CD4-positive, alpha-beta T cell treated with Interleukin-1 beta for 1 hour (primary cell): ENCODE measurements around the gene OTOP2.
A peak's percentile ranks its signal among the peaks of the same experiment; 100 is the strongest.

Experiments
- DNase-seq, 2 donors: peaks; one replicate each; pipeline ENCODE4 v3.0.0-alpha.2; 2020 to 2022

Gene OTOP2, protein sequence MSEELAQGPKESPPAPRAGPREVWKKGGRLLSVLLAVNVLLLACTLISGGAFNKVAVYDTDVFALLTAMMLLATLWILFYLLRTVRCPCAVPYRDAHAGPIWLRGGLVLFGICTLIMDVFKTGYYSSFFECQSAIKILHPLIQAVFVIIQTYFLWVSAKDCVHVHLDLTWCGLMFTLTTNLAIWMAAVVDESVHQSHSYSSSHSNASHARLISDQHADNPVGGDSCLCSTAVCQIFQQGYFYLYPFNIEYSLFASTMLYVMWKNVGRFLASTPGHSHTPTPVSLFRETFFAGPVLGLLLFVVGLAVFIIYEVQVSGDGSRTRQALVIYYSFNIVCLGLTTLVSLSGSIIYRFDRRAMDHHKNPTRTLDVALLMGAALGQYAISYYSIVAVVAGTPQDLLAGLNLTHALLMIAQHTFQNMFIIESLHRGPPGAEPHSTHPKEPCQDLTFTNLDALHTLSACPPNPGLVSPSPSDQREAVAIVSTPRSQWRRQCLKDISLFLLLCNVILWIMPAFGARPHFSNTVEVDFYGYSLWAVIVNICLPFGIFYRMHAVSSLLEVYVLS

DNA sequence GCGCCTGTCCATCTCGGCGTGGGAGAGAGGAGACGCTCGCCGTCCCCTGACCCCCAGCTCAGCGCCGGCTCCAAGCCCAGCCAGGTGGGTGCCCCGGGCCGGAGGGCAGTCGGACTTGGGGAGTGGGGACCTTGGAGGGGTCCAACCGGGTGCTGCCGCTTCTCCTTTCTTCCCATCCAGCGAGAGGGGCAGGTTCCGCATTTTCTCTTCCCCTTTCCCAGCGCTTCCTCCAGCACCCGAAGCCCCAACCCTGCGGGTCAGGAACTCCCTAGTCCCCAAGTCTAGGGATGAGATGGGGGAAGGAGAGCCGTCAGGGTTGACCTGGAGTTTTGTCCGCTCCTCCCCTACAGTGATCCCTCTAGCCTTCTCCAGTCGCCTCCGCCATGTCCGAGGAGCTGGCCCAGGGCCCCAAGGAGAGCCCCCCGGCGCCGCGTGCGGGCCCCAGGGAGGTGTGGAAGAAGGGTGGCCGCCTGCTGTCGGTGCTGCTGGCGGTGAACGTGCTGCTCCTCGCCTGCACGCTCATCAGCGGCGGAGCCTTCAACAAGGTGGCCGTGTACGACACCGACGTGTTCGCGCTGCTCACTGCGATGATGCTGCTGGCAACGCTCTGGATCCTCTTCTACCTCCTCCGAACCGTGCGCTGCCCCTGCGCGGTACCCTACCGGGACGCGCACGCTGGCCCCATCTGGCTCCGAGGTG, at the start of gene OTOP2:
TSS of gene OTOP2 (plus strand) at position 24 of the 699 bp plus-strand sequence. CDS start at position 384, 360 bp downstream.
- peak in 1 of 2 donors; percentile 43 for DNase-seq

DNA sequence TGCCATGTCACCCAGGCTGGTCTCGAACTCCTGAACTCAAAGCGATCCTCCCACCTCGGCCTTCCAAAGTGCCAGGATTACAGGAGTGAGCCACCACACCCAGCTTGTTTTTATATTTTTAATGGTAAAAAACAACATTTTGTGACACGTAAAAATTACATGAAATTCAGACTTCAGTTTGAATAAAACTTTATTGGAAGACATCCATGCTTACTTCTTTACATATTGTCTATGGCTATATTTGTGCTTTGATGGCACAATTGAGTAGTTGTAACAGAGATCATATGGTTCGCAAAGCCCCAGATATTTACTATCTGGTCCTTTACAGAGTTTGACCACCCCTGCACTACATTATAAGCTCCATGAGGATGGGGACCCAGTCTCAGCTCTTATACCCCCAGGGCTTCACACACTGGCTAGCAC, 49.4 kb upstream of the OTOP2 start:
- DNase-seq = no peak

DNA sequence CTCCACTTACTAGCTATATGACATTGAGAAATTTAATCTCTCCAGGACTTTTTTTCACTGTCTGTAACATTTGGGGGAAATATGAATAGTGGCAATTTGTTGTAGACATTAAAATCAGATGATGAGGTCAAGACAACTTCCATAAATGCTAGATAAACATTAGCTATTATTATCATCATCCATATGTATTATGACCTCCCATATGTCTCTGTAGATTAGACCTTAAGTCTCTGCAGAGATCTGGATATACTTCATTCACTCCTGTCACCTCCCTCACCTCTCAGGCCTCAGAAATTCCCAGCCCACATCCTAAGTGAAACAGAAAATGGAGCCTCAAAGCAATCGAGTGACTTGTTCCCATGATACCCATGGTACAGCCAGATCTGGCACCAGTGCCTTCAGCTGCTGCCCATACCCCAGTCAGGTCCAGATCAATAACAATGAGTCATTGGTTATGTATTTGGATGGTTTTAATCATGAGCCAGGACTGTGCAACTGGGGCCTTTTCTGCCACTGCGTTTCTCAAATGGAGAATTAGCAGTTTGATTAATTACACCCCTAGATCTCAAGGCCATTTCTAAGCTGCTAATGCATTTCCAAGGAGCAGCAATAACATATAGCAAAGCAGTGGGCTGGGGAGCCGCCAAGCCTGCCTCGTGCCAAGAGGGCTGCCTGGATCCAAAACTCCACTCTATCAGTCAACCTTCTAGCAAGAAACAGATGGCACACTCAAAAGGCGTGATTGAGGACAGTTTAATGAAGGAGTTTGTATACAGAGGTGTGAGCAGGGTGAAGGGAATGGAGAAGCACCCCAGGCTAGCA, 48.7 kb upstream of the OTOP2 start:
- DNase-seq = no peak

DNA sequence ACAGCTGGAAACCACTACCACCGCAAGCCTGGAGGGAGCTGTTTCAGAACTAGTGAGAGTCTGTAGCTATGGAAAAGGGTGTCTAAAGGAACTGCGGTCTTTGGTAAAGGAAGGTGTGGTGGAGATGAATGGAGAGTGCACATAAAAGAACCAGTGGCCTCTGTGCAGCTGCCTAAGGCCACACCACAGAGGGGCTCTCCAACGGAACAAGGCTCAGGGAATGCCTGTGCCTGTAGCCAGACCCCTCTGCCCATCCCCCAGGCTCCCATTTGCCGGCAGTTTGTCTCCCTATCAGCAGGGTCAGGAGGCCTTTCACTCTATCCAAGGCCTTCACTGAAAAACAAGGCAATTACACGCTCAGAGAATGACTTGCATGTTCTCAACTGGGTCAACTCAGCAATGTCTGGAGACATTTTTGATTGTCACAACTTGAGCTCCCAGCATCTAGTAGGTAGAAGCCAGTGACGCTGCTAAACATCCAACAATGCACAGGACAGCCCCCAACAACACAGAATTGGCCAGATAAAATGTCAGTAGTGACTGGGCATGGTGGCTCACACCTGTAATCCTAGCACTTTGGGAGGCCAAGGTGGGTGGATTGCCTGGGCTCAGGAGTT, 48.0 kb upstream of the OTOP2 start:
- no peak for DNase-seq

DNA sequence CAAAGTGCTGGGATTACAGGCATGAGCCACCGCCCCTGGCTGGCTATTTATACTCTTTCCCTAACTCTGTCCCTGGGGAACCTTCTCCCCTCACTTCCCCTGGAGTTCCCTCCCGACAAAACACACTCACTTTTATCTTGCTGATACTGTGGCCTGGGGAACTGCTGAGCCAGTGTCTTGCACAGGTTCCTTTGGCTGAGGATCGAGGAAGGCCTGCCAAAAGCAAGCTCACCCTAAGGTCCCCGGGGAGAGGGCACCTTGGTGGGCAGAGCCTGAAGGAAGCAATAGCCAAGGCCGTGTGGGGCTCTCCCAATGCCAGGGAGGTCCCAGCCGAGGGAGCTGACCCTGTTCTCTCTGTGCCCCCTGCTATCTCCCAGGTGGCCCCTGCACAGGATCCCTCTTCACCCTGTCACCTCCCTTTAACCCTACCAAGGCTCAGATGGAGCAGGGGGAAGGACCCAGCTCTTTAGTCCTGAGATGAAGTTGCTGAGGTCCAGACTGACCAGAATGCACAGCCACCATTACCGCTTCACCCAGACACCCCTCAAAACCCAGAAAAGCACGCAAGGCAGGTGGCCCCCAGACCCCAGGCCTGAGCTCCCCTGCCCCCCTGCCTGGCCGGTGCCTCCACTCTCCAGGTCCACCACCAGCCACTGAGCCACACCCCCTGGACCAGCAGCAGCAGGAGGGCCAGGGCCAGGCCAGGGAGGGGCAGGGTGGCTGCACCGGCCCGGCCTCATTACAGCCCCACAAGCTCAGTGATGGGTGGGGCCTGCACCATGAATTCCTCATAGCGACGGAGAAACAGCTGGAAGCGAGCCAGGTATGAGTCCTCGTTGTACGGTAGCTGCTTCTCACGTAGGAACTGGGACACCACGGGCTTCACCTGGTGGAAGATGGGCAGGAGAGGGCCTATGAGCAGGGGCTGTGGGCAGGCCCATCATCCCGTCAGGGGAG, 46.2 kb upstream of the OTOP2 start:
- DNase-seq = no peak

DNA sequence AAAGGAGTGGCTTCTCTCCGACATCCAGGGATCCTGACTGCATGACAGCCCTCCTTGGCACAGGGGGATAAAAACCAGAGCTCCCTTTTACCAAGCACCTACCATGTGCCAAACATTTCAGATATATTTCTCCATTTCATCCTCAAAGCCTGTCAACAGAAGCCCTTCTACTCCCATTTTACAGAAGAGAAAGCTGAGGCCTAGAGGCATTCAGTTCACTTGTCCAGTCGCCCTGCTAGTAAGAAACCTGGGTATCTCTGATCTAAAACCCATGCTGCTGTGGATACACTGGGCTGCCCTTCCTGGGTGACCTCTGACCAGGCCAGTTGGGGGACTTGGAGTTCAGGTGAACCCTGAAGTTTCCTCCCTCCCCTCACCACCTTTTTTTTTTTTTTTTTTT, 45.4 kb upstream of the OTOP2 start:
- no peak for DNase-seq

DNA sequence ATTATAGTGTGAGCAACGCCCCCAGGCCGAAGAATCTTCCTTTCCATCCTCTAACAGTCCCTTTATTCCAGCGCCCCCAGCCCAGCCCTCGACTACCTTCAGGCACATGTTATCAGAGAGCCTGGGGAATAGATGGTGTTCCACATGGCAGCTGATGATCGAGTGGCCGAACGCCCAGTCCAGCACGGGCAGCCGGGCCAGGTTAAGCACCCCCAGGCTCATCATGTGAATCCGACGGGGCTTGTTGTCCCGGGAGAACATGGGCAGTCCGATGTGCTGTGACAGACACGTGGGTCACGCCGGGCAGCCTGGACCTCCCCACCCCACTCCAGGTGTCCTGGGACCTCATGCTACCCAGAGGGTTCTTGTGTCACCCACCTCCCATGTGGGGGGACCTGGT, 44.8 kb upstream of the OTOP2 start:
- DNase-seq = no peak

DNA sequence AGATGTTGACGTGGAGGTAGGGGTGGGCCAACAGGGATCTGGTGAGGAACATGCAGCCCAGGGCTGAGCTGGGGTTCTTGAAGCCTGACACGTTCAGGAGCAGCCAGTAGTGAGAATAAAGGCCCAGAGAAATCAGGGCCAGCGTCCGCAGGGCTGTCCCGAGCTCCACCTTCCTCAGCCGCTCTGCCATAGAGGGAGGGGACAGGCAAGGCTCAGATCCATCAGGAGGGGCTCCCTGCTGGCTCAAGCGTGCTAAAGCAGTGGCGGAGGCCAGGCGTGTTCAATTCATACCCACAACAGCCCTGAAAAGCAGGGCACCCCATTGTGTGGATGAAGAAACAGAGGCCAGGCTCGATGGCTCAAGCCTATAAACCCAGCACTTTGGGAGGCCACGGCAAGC, 43.0 kb upstream of the OTOP2 start:
- DNase-seq = no peak

DNA sequence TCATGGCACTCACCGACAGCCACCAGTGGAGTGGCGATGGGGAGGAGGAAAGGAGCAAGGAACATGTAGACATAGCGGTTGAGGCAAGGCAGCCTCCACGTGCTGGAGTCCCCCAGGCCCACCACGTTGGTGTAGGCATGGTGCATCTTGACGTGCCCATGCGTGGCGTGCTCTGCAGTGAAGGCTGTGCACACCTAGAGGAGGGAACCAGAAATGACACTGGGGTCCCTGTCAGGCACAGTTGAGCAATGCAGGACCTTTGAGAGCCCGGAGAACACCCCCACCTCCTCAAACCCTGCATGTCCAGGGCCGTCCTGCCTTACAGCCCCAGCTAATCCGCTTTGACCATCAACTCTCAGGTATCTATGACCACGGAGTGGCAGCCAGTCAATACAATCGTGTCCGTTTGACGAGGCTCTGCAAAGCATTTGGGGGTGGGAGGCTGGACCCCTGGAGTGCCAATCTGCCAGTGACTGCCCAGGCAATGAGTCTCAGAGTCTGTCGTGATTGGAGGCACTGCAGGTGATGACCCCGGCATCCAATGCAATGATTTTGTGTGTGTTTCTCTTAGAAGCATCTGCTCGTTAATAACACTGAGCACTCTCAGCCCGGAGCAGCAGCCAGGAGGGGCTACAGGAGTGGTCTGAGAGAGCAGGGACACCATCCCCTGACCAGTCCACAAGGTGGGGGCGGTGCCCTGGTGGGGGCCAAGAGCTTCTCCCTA, 41.4 kb upstream of the OTOP2 start:
- DNase-seq = no peak

DNA sequence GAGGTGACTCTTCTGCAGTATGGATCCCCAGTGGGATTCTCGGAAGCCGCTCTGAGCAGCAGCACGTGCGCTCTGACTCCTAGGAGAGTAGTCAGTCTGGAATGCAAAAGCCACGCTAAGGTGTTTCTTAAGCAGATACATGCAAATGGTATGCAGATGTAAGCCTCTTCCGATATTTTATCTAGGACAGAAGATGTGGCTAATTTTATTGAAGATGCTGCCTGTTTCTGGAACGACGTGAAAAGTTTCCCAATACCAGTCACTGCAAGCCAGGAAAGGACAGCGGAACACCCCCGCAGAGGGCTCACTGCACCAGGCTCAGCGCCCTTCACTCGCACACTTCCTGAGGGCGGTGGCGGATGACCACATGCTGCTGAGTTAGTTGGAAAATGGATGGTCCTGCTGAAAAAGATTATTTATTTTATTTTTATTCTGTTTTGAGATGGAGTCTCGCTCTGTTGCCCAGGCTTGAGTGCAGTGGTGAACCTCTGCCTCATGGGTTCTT, 40.8 kb upstream of the OTOP2 start:
- no peak for DNase-seq

DNA sequence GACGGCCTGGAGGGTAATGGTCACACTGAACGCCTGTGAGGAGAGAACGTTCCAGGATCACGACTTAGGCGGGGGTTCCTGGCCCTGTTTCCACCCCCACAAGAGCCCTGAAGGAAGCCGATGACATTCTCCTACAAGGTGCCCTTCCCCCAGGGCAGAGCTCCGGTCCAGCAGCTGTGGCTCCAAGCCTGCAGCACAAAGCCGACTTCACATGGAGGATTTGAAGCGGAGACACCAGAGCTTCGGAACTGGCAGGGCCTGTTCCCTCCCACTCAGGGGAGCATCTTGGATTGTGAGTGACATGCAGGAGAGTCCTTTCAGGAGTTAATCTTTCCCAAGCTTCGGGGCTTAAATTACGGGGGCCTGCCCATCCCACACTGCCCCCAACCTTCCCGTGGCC, 35.6 kb upstream of the OTOP2 start:
- DNase-seq = no peak

DNA sequence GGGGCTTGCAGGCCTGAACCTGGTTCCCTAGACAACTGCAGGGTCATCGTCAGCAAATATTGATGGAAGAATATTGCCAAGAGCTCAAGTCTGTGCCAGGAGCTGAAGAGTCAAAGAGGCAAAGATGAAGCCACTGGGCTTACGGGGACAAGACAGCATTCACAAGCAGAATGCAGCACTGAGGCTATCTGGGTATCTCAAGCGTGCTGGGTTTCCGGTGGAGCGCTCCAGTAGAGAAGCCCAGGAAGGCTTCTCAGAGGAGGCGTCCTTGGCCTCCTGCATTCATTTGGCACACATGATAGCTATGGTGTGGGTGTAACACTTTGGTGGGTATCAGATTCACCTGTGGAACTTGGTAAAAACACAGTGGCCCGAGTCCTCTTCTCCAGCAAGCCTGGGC, 33.5 kb upstream of the OTOP2 start:
- DNase-seq = no peak

DNA sequence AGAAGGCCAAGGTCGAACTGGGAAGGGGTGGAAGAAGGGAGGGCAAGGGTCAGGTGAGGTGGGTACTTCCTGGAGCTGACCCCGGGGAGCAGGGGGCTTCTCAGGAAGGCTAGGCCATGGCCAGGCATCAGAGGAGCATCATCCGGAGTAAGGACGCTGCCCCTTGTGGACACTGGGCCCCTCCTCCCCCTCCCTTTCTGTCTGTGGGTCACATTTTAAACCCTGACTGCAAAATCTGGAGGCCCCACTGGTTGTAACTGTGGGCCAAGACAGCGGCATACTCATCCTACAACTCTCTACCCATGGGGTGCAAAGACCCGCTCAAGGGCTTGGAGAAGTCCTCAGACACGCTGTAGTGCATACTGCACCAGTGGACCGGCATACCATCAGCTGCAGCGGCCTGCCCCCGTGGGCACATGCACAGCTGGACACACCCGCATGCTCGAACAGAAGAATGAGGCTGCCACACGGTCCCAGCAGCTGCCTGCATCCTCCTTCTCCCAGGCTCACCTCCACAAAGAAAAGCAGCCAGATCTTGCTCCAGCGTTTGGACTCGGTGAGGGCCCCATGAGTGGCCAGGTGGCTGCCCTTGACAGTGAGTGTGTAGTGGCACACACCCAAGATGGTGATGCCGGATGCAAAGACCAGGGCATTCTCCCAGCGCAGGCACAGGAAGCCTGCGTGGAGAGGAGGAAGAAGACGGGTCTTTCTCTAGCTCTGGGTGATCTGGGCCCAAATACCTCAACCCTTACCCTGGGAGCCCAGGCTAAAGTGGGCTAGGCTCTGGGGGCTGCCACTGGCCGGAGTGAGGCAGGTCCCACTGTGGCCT, 31.8 kb upstream of the OTOP2 start:
- DNase-seq = no peak

DNA sequence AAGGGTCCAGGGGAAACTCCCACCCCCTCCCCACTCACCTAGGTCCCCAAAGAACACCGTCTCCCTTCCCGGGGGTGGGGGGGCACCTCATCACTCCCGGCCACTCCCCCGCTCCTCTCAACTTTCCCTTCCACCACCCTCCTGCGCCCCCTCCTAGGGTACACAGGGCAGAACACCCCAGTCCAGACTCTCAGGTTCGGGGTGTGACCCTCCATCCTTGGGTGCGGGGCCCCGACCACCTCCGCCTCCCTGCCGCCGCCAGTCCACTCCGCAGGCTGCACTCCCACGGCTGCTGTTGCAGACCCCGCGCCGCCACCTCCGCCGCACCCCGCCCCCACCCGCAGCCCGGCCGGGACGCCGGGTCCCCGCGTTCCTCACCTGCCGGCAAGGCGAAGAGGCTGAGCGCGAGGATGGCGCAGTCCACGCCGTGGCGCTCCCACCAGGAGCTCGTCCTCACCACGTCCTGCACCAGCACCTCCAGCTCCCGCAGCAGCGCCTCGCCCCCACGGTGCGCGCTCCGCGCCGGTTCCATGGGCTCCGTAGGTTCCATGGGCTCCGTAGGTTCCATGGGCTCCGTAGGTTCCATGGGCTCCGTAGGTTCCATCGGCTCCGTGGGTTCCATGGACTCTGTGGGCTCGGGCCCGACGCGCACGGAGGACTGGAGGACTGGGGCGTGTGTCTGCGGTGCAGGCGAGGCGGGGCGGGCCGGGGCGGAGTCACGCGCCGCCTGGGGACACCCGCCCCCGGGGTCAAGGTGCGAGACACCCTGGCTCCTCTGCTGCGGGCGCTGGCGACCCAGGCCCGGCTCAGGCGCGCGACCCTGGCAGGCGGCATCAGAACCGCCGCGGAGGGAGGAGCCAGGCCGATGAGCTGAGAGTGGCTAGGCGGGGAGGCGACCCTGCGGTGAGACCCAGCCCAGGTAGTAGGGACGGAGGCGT, 30.8 kb upstream of the OTOP2 start, which contains the start of gene FADS6:
TSS of gene FADS6 (minus strand) at position 660 of the 938 bp plus-strand sequence. CDS start at position 622, 38 bp downstream.
- DNase-seq = no peak

DNA sequence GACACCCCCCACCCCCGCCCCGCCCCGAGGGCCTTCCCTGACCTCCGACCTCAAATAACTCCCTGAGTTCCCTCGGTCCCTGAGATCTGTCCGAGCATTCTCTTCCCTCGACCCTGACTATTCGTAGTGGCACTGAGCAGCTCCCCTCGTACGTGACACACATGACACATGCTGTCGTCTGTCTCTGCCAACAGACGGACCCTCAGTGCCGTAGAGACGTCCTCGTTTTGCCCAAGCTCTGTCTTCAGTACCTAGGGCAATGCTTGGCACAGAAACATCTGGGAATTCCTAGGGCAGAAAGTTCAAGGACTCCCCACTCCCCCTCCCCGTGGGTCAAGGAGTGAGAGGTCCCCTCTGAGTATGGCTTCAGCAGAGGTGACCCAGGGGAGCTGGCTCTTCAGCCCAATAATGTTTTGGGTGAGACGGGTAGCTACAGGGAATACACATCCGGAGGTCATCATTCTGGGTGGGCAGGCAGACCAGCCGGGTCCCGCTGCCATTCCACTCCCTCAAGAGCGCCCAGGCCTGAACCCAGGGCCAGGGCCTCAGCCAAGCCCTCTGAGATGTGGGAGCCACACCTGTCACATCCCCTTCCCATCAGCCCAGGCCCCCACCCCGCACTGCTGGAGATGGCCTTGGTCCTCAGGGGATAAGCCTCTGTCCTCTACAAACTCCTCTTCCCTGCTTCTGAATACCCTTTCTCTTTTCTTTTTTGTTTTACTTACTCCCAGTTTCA, 30.0 kb upstream of the OTOP2 start:
- DNase-seq = no peak

DNA sequence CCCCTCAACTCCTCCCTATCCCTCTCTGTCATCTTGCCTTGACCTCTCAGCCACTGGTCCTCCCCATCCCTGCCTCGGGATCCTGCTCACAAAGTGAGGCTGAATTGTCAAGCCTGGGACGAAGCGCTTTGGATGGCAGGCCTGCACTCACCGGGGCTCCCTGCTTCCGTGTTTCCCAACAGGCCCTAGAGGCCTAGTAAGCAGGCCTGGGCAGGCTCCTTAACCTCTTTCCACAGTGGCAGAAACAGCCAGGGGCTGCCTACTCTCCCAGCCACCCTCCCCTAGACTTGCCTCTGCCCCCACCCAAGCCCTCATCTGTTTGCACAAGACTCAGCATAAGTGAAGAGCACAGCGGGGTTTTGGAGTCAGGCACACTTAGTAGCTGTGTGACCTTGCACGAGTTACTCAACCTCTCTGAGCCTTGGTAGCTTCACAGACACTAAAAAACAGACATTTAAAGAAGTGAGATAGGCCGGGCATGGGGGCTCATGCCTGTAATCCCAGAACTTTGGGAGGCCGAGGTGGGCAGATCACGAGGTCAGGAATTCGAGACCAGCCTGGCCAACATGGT, 25.6 kb upstream of the OTOP2 start:
- DNase-seq = no peak

DNA sequence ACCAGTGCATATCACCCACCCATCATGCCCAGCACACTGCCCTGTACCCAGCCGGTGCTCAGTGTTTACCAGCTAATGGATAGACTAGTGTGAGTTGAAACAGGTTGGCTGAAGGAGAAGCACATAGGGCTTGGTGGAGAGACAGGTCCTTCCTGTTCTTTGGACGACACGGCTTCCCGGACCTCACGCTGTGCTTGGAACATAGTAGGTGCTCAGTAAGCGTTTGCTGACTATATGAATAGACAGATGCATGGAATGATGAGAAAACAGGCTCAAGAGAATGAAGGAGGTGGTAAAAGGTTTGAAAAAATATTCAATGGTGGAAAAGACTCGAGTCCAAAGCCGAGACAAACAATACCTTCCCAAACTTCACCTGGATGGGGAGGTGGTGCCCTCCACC, 23.9 kb upstream of the OTOP2 start:
- no peak for DNase-seq
